Measurements from ENCODE around the gene SGSM1. TPM values are rescaled to one million over a fixed set of nuclear protein-coding genes. Genes with fewer than 3 reads are reported as not detected.

Gene SGSM1
- total and polyA plus RNA-seq, 8 donors: 0.68 to 4.7 (median 2.5) TPM

- DNase-seq: no peak
- no peak overlapping the region for H3K4me3 ChIP-seq
- H3K36me3 ChIP-seq: no peaks in the 10 kb centered on the region
- no peaks in the 10 kb centered on the region for H3K9me3 ChIP-seq
- WGBS, 5 donors: 85 to 93% (median 91%) methylated on average over 6 of the region's 6 CpGs
- intact Hi-C loops (cut with DNase I; ENCODE audit: low total_unique reads): no loop called here
- H3K4me1 ChIP-seq: no peaks in the 10 kb centered on the region
- H3K27ac ChIP-seq: no peak overlapping the region
- TF ChIP-seq EP300 (IDR thresholded peaks at IDR 0.05) (no peak), CTCF (IDR thresholded peaks at IDR 0.05) (no peak), POLR2A (IDR thresholded peaks at IDR 0.05) (no peak), POLR2AphosphoS5 (IDR thresholded peaks at IDR 0.05) (no peak)
- no peaks in the 10 kb centered on the region for H3K27me3 ChIP-seq
These were observed 14.6 kb upstream of the SGSM1 start for GRCh38 chr22:24791362-24791761.

- H3K36me3 ChIP-seq: no peaks in the 10 kb centered on the region
- H3K27me3 ChIP-seq: no peaks in the 10 kb centered on the region
- no peaks in the 10 kb centered on the region for H3K4me1 ChIP-seq
- intact Hi-C loops (cut with DNase I; ENCODE audit: low total_unique reads): no loop called here
- no peak overlapping the region for H3K27ac ChIP-seq
- WGBS, 5 donors: 81 to 95% (median 89%) methylated on average over 3 of the region's 3 CpGs
- TF ChIP-seq POLR2A (IDR thresholded peaks at IDR 0.05) (no peak), POLR2AphosphoS5 (IDR thresholded peaks at IDR 0.05) (no peak), EP300 (IDR thresholded peaks at IDR 0.05) (no peak), CTCF (IDR thresholded peaks at IDR 0.05) (no peak)
- no peaks in the 10 kb centered on the region for H3K9me3 ChIP-seq
- DNase-seq: no peak
- no peak overlapping the region for H3K4me3 ChIP-seq
These were observed 10.0 kb upstream of the SGSM1 start for GRCh38 chr22:24796056-24796455.

GRCh38 chr22:24796860-24797259 is 9.2 kb upstream of the SGSM1 start:
- Histone ChIP-seq H3K27ac (no peak overlapping the region), H3K4me3 (no peak overlapping the region), H3K36me3 (no peaks in the 10 kb centered on the region), H3K9me3 (no peaks in the 10 kb centered on the region), H3K27me3 (no peaks in the 10 kb centered on the region), H3K4me1 (peaks cover 0 to under 1% (median 0%) of the 10 kb centered on the region in 4 donors)
- intact Hi-C loops (cut with DNase I; ENCODE audit: low total_unique reads): no loop called here
- no peak for DNase-seq
- TF ChIP-seq CTCF (IDR thresholded peaks at IDR 0.05) (no peak), POLR2A (IDR thresholded peaks at IDR 0.05) (no peak), EP300 (IDR thresholded peaks at IDR 0.05) (no peak), POLR2AphosphoS5 (IDR thresholded peaks at IDR 0.05) (no peak)
- 54 to 76% (median 73%) methylated on average over 4 of the region's 4 CpGs for WGBS, 5 donors

GRCh38 chr22:24801901-24802465 is 4.0 kb upstream of the SGSM1 start:
- intact Hi-C loops (cut with DNase I; ENCODE audit: low total_unique reads): no loop called here
- no peak for DNase-seq
- Histone ChIP-seq H3K4me3 (no peak overlapping the region), H3K27me3 (peaks cover 0 to 9% (median 0%) of the 10 kb centered on the region in 3 donors), H3K9me3 (no peaks in the 10 kb centered on the region), H3K27ac (no peak overlapping the region), H3K4me1 (peaks cover 7 to 18% (median 16%) of the 10 kb centered on the region in 4 donors), H3K36me3 (no peaks in the 10 kb centered on the region)
- 31 to 54% (median 52%) methylated on average over 6 of the region's 6 CpGs for WGBS, 5 donors
- TF ChIP-seq POLR2AphosphoS5 (IDR thresholded peaks at IDR 0.05): no peak
- no peak for TF ChIP-seq POLR2A (IDR thresholded peaks at IDR 0.05)
- TF ChIP-seq EP300 (IDR thresholded peaks at IDR 0.05): no peak
- no peak for TF ChIP-seq CTCF (IDR thresholded peaks at IDR 0.05)
